NCI-H82 (cell line): ENCODE measurements around the gene OR13H1.
"Not testable (repeated sequence)": the region's sequence is repeated elsewhere in the genome, so short reads cannot be mapped to it uniquely, and the experiment has no call there.

Source experiments
- DNase-seq: peaks from one replicate; lab custom pipeline; 2025; lab: John Stamatoyannopoulos, UW

OR13H1 gene

GRCh38 chrX:131543774-131544173 lies at the start of gene OR13H1:
OR13H1 (plus strand) TSS chrX:131544074; CDS start chrX:131544074, 0 bp downstream.
- DNase-seq: no peak

GRCh38 chrX:131501556-131501955 lies 42.3 kb upstream of the OR13H1 start:
- DNase-seq: not testable (repeated sequence)

GRCh38 chrX:131513159-131513914 lies 30.5 kb upstream of the OR13H1 start:
- no peak for DNase-seq

- no peak for DNase-seq
Measured at GRCh38 chrX:131521824-131522223, 22.1 kb upstream of the OR13H1 start.

- DNase-seq: no peak
Measured at GRCh38 chrX:131544218-131544617, 344 bp downstream of the OR13H1 start.

GRCh38 chrX:131549011-131549410 lies 5.1 kb downstream of the OR13H1 start:
- DNase-seq: no peak

GRCh38 chrX:131552453-131552852 lies 8.6 kb downstream of the OR13H1 start:
- DNase-seq: not testable (repeated sequence)

GRCh38 chrX:131558562-131558961 lies 14.7 kb downstream of the OR13H1 start:
- no peak for DNase-seq

GRCh38 chrX:131564553-131565229 lies 20.8 kb downstream of the OR13H1 start:
- DNase-seq: no peak

- DNase-seq: no peak
Measured at GRCh38 chrX:131565909-131566308, 22.0 kb downstream of the OR13H1 start.

- no peak for DNase-seq
Measured at GRCh38 chrX:131571348-131571747, 27.5 kb downstream of the OR13H1 start.

- no peak for DNase-seq
Measured at GRCh38 chrX:131572372-131573014, 28.6 kb downstream of the OR13H1 start.

- no peak for DNase-seq
Measured at GRCh38 chrX:131577413-131577812, 33.5 kb downstream of the OR13H1 start.

- DNase-seq: peak; percentile 59
Measured at GRCh38 chrX:131577999-131578734, 34.3 kb downstream of the OR13H1 start.

GRCh38 chrX:131578735-131579367 lies 35.0 kb downstream of the OR13H1 start:
- DNase-seq: peak; percentile 81

- DNase-seq: no peak
Measured at GRCh38 chrX:131588995-131589394, 45.1 kb downstream of the OR13H1 start.
